Stimulated activated effector memory CD8-positive, alpha-beta T cell treated with anti-CD3 and anti-CD28 coated beads, Interleukin-12 subunit alpha, Interleukin-12 subunit beta, amount 100 ng/mL, for 72 hours (primary cell): ENCODE data around the gene ASPG.

Source experiments
- ATAC-seq: fragments of 150-1000 bp; cut with Tn5 transposase; 2 replicates; pipeline ENCODE4 v1.10.0; 2021
- DNase-seq, 2 donors: peaks; one replicate each; pipeline ENCODE4 v3.0.0; 2021 to 2022; ENCODE audit warnings: low spot score in 2 of 2
- H3K27ac Mint-ChIP-seq: one replicate; pipeline ENCODE4 v1.8.0; 2022; ENCODE audit warnings: mild to moderate bottlenecking, mixed read lengths
- H3K36me3 Mint-ChIP-seq: one replicate; pipeline ENCODE4 v1.8.0; 2022; ENCODE audit warnings: mild to moderate bottlenecking, mixed read lengths
- H3K4me1 Mint-ChIP-seq: one replicate; pipeline ENCODE4 v1.8.0; 2022; ENCODE audit warnings: mixed read lengths
- H3K4me3 Mint-ChIP-seq: one replicate; pipeline ENCODE4 v1.8.0; 2022; ENCODE audit warnings: mild to moderate bottlenecking, mixed read lengths
- H3K9me3 Mint-ChIP-seq: one replicate; pipeline ENCODE4 v1.8.0; 2022; ENCODE audit warnings: mixed read lengths

The ASPG gene

DNA sequence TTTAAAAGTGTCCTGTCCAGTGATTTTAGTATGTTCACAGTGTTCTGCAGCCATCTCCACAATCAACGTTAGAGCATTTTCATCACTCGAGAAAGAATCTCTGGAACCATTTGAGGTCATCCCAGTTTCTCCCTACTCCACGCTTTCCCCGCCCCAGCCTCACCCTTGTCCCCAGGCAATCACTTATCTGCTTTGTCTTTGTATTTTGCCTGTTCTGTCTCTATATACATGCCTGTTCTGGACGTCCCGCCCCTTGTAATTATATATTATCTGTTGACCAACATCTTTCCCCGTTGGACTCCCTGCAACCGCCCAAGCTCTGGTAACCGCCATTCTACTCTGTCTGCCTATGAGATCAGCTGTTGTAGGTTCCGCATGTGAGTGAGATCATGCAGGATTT is 21.5 kb upstream of the ASPG start:
- H3K9me3 Mint-ChIP-seq, result no peaks in the 10 kb centered on the region
- no peak overlapping the region for H3K27ac Mint-ChIP-seq
- no peak for ATAC-seq
- peak in 1 of 2 donors; percentile 20 for DNase-seq
- H3K36me3 Mint-ChIP-seq, result no peaks in the 10 kb centered on the region
- no peak overlapping the region for H3K4me3 Mint-ChIP-seq
- no peaks in the 10 kb centered on the region for H3K4me1 Mint-ChIP-seq

DNA sequence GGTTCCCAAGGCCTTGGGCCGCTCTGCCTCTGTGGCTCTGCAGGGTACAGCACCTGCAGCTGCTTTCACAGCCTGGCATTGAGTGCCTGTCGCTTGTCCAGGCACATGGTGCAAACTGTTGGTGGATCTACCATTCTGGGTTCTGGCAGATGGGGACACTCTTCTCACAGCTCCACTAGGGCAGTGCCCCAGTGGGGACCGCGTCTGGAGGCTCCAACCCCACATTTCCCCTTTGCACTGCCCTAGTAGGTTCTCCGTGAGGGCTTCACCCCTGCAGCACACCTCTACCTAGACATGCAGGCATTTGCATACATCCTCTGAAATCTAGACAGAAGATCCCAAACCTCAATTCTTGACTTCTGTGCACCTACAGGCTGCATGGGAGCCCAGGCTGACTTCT is 19.2 kb upstream of the ASPG start:
- Mint-ChIP-seq H3K4me1 (no peaks in the 10 kb centered on the region), H3K4me3 (no peak overlapping the region), H3K27ac (no peak overlapping the region), H3K9me3 (no peaks in the 10 kb centered on the region), H3K36me3 (no peaks in the 10 kb centered on the region)
- DNase-seq (no peak), ATAC-seq (no peak)

DNA sequence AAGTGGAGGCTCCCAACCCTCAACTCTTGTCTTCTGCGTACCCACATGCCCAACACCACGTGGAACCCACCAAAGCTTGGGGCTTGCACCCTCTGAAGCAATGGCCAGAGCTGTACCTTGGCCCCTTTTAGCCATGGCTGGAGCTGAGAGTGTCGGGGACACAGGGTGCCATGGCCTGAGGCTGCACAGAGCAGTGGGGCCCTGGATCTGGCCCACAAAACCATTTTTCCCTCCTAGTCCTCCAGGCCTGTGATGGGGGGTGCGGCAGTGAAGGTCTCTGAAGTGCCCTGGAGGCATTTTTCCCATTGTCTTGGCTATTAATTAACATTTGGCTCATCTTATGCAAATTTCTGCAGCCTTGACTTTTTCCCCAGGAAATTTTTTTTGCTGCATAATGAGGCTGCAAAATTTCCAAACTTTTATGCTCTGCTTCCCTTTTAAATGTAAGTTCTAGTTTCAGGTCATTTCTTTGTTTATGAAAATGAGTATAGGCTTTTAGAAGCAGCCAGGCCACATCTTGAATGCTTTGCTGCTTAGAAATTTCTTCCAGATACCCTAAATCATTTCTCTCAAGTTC is 18.7 kb upstream of the ASPG start:
- Mint-ChIP-seq H3K4me1 (no peaks in the 10 kb centered on the region), H3K27ac (no peak overlapping the region), H3K4me3 (no peak overlapping the region), H3K9me3 (no peaks in the 10 kb centered on the region), H3K36me3 (no peaks in the 10 kb centered on the region)
- ATAC-seq, result no peak
- no peak for DNase-seq

- no peak overlapping the region for H3K4me3 Mint-ChIP-seq
- DNase-seq, result no peak
- H3K36me3 Mint-ChIP-seq, result no peaks in the 10 kb centered on the region
- no peaks in the 10 kb centered on the region for H3K4me1 Mint-ChIP-seq
- ATAC-seq, result no peak
- peaks cover 10% of the 10 kb centered on the region for H3K9me3 Mint-ChIP-seq
- no peak overlapping the region for H3K27ac Mint-ChIP-seq
Measured at GRCh38 chr14:104069541-104069940, 16.0 kb upstream of the ASPG start.

DNA sequence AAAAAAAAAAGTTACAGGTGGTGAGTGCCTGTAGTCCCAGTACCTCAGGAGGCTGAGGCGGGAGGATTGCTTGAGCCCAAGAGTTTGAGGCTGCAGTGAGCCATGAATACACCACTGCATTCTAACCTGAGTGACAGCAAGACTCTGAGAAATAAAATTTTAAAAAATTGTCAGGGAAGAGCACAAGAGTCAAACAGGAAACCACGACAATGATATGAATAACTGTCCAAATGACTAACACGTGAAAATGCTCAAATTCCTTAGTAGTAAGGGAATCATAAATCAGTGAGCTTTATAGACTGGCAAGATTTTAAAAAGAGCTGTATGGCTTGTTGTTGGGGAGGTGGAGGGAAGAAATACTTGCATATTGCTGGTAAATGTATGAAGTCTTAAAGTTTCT is 12.9 kb upstream of the ASPG start:
- Mint-ChIP-seq H3K36me3 (no peaks in the 10 kb centered on the region), H3K27ac (no peak overlapping the region), H3K4me1 (peaks cover under 1% of the 10 kb centered on the region), H3K9me3 (peaks cover 10% of the 10 kb centered on the region), H3K4me3 (no peak overlapping the region)
- ATAC-seq (no peak), DNase-seq (no peak)

- no peak for ATAC-seq
Measured at GRCh38 chr14:104073764-104074163, 11.7 kb upstream of the ASPG start.

DNA sequence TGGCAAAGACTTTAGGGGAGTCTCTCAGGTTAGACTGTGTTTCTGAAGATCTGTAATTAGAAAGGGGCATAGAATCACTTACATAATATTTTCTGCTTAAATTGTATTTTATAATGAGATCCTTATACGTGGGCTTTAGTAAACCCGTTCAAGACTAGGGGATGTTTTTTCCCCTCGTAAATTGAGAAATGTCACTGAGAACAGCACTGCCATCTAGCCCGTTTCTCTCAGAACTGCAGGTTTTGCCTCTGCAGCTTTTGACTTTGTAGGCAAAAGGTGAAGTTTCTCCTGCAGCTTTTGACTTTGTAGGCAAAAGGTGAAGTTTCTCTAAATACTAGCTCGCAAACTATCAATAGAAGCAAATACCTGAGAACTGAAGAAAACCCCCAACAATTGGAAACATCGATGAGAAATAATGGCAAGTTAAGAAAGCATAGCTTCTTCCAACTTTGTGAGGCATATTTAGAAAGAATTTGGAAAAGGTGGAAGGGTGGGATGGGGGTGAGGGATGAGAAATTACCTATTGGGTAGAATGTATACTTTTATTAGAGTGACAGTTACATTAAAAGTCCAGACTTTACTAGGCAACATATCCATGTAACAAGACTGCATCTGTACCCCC is 9.9 kb upstream of the ASPG start:
- peaks cover 10% of the 10 kb centered on the region for H3K9me3 Mint-ChIP-seq
- peak in 1 of 2 donors; percentile 8 for DNase-seq

More at GRCh38 chr14:104073764-104074163, 11.7 kb upstream of the ASPG start:
- H3K9me3 Mint-ChIP-seq, result peaks cover 10% of the 10 kb centered on the region
- H3K36me3 Mint-ChIP-seq, result no peaks in the 10 kb centered on the region
- no peak overlapping the region for H3K4me3 Mint-ChIP-seq
- peaks cover 11% of the 10 kb centered on the region for H3K4me1 Mint-ChIP-seq
- DNase-seq, result no peak
- H3K27ac Mint-ChIP-seq, result no peak overlapping the region

GRCh38 chr14:104076743-104077142 is 8.8 kb upstream of the ASPG start:
- Mint-ChIP-seq H3K9me3 (peaks cover 10% of the 10 kb centered on the region), H3K36me3 (no peaks in the 10 kb centered on the region), H3K27ac (no peak overlapping the region), H3K4me3 (no peak overlapping the region), H3K4me1 (peaks cover 11% of the 10 kb centered on the region)
- DNase-seq, result peak in 1 of 2 donors; percentile 29
- ATAC-seq, result no peak

More for the DNA sequence above, 9.9 kb upstream of the ASPG start:
- Mint-ChIP-seq H3K4me3 (no peak overlapping the region), H3K27ac (no peak overlapping the region), H3K4me1 (peaks cover 11% of the 10 kb centered on the region), H3K36me3 (no peaks in the 10 kb centered on the region)
- ATAC-seq, result no peak

DNA sequence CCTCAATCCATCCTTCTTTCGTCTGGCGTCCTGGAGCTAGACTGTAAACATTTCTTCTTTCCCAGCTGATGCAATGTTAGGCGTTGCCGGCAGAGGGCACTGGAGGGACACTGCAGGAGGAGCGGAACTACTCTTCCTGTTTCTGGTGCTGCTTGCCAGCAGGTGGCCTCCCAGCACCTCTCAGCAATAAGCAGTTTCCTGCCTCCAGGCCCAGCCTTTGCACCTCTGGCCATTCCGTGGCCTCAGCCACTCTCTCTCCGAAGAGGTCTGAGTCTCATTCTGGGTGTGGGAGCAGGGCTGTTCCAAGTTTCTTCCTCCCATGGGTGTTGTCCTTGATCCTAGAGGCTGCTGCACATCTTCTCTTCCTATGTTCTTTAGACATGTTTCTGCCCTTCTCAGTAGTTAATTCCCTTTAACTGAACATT is 7.5 kb upstream of the ASPG start:
- DNase-seq, result peak; percentile 80 to 90
- Mint-ChIP-seq H3K36me3 (no peaks in the 10 kb centered on the region), H3K27ac (no peak overlapping the region), H3K9me3 (peaks cover 5% of the 10 kb centered on the region), H3K4me3 (no peak overlapping the region), H3K4me1 (peaks cover 11% of the 10 kb centered on the region)
- peak; percentile 97 for ATAC-seq

GRCh38 chr14:104080376-104081260 is 4.9 kb upstream of the ASPG start:
- DNase-seq (peak in 1 of 2 donors; percentile 43), ATAC-seq (no peak)
- H3K4me1 Mint-ChIP-seq, result peaks cover 11% of the 10 kb centered on the region
- no peak overlapping the region for H3K27ac Mint-ChIP-seq
- no peak overlapping the region for H3K4me3 Mint-ChIP-seq
- H3K9me3 Mint-ChIP-seq, result no peaks in the 10 kb centered on the region
- H3K36me3 Mint-ChIP-seq, result no peaks in the 10 kb centered on the region

DNA sequence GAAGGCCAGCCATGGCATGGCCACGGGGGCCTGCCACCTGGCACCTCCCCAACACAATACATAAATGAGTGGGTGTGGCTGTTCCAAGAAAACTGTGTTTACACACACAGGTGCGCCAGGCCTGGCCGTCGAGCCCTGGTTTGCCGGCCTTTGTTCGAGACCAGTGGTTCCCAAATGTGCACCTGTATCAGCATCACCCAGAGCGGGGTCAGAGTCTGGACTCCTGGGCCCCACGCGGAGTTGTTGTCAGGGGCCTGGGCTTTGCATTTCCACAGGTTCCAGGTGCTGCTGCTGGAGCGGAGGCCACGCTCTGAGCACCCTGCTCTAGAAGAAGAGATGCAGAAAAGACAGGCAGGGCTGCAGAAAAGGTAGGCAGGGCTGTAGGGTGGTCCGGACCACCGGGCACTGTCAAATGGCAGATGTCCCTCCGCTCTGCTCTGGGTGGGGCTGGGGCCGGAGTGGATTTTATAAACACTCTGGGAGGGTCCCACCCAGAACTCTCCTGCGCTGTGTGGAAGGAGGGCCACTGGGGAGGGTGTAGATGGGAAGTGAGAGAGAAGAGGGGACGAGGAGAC is 4.2 kb upstream of the ASPG start:
- ATAC-seq (no peak), DNase-seq (no peak)
- Mint-ChIP-seq H3K9me3 (no peaks in the 10 kb centered on the region), H3K4me1 (peaks cover 11% of the 10 kb centered on the region), H3K36me3 (no peaks in the 10 kb centered on the region), H3K4me3 (no peak overlapping the region), H3K27ac (no peak overlapping the region)

DNA sequence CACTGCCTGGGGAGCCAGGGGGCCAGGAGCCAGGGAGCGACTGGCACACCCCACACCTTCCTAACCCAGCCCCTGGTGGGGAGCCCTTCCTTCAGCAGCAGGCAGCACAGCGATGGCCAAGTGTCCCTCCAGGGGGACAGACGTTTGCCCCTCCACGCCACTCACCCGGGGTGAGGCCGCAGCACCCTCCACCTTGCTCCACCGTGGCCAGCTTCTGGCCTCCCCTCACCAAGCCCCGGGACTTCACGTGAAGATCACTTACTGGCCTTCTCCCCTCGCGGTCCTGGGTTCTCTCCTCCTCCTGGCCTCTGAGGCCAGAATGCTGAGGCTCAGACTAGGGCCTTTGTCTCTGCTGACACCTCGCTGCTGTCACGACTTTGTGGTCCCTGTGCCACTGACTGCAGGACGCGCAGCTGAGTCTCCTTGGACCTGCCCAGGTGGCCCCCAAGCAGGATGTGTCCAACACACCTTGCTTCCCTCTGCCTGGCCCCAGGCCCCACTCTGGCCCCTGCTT is 3.5 kb upstream of the ASPG start:
- Mint-ChIP-seq H3K4me1 (peaks cover 11% of the 10 kb centered on the region), H3K27ac (no peak overlapping the region), H3K4me3 (no peak overlapping the region), H3K9me3 (no peaks in the 10 kb centered on the region), H3K36me3 (no peaks in the 10 kb centered on the region)
- peak in 1 of 2 donors; percentile 47 for DNase-seq
- ATAC-seq, result no peak

DNA sequence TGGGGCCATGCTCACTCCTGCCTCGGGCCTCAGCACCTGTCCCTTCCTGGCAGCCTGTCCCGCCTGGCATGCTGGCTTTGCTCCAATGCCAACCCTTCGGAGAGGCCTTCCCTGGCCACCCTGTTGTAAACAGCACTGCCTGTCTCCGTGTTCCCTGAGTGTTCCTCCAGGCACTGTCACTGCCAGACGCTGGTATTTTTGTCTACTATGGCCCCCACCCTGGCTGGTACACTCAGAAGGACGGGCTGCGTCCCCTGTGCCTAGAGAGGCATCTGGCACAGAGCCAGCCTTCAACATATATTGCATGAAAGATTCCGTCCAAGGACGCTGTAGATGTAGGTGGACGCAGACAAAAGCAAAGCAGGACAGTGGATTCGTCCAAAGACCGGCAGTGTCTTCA is 2.7 kb upstream of the ASPG start:
- peaks cover 8% of the 10 kb centered on the region for H3K4me1 Mint-ChIP-seq
- no peak for DNase-seq
- H3K4me3 Mint-ChIP-seq, result no peak overlapping the region
- no peak overlapping the region for H3K27ac Mint-ChIP-seq
- H3K36me3 Mint-ChIP-seq, result no peaks in the 10 kb centered on the region
- no peaks in the 10 kb centered on the region for H3K9me3 Mint-ChIP-seq
- no peak for ATAC-seq

GRCh38 chr14:104084251-104085002 is 1.1 kb upstream of the ASPG start:
- no peak for ATAC-seq
- H3K4me1 Mint-ChIP-seq, result no peaks in the 10 kb centered on the region
- peak overlapping the region; percentile 17 for H3K4me3 Mint-ChIP-seq
- DNase-seq, result no peak
- no peaks in the 10 kb centered on the region for H3K9me3 Mint-ChIP-seq
- no peaks in the 10 kb centered on the region for H3K36me3 Mint-ChIP-seq
- no peak overlapping the region for H3K27ac Mint-ChIP-seq

GRCh38 chr14:104085889-104086201 is 345 bp downstream of the ASPG start:
- no peaks in the 10 kb centered on the region for H3K9me3 Mint-ChIP-seq
- H3K27ac Mint-ChIP-seq, result no peak overlapping the region
- H3K4me3 Mint-ChIP-seq, result no peak overlapping the region
- DNase-seq (no peak), ATAC-seq (no peak)
- H3K36me3 Mint-ChIP-seq, result no peaks in the 10 kb centered on the region
- no peaks in the 10 kb centered on the region for H3K4me1 Mint-ChIP-seq
